Gastroesophageal sphincter (tissue), 3 donors: ENCODE measurements around the gene TPPP.

ENCODE experiments used
- CTCF ChIP-seq, 4 experiments: fragments of 200-600 bp in 2 of 4; fragments of 450-650 bp in 2 of 4; sonication (generic) in 1 of 4; IDR thresholded peaks; one replicate each; pipeline ENCODE4 v1.5.1; 2017 to 2019; ENCODE audit warnings: antibody characterized with exemption in 4 of 4, mild to moderate bottlenecking in 2 of 4, moderate library complexity in 2 of 4
- EP300 ChIP-seq: sonication (generic); formaldehyde crosslinking; IDR thresholded peaks from one replicate; pipeline ENCODE4 v1.6.1; 2017; ENCODE audit warnings: antibody characterized with exemption, mild to moderate bottlenecking
- POLR2A ChIP-seq, 2 donors: fragments of 450-650 bp; IDR thresholded peaks; one replicate each; pipeline ENCODE4 v1.6.1; 2017; ENCODE audit warnings: antibody characterized with exemption in 2 of 2, mild to moderate bottlenecking in 2 of 2, moderate library complexity in 1 of 2
- POLR2AphosphoS5 ChIP-seq: sonication (generic); formaldehyde crosslinking; IDR thresholded peaks from one replicate; pipeline ENCODE4 v1.6.1; 2017; ENCODE audit warnings: antibody characterized with exemption

GRCh38 chr5:673831-674629 lies 19.1 kb downstream of the TPPP start:
- no peak for TF ChIP-seq EP300
- TF ChIP-seq CTCF (IDR thresholded peaks at IDR 0.05) = peak in 2 of 4 experiments; percentile 27 to 33
- TF ChIP-seq POLR2A (IDR thresholded peaks at IDR 0.05) = no peak
- TF ChIP-seq POLR2AphosphoS5 = no peak
